Uterus (tissue), 4 donors: ENCODE results near the gene KLRF2. TPM values are rescaled to one million over a fixed set of nuclear protein-coding genes. Genes with fewer than 3 reads are reported as not detected.

Experiments
- DNase-seq, 2 donors: peaks; one replicate each; pipeline ENCODE4 v3.0.0-alpha.2; 2019 to 2020
- H3K27ac ChIP-seq, 2 donors: fragments of 200-600 bp; sonication (generic); 1 replicate in 1 of 2; 2 replicates in 1 of 2; pipeline ENCODE4 v1.5.1; 2016 to 2018
- H3K27me3 ChIP-seq, 2 donors: fragments of 200-600 bp; sonication (generic); one replicate each; pipeline ENCODE4 v1.5.1; 2018 to 2019; ENCODE audit warnings: control low read depth in 1 of 2
- H3K36me3 ChIP-seq, 2 donors: fragments of 200-600 bp; sonication (generic); one replicate each; pipeline ENCODE4 v1.5.1; 2019; ENCODE audit warnings: control low read depth in 1 of 2
- H3K4me1 ChIP-seq, 2 donors: fragments of 200-600 bp; sonication (generic); one replicate each; pipeline ENCODE4 v1.5.1; 2018 to 2019; ENCODE audit warnings: control low read depth in 1 of 2
- H3K4me3 ChIP-seq, 2 donors: fragments of 200-600 bp; sonication (generic); 1 replicate in 1 of 2; 2 replicates in 1 of 2; pipeline ENCODE4 v1.5.1; 2018 to 2019; ENCODE audit warnings: mild to moderate bottlenecking in 1 of 2
- H3K9me3 ChIP-seq, 2 donors: fragments of 200-600 bp; sonication (generic); one replicate each; pipeline ENCODE4 v1.5.1; 2019; ENCODE audit warnings: control low read depth in 1 of 2
- POLR2A ChIP-seq, 2 donors: fragments of 450-650 bp; IDR thresholded peaks; one replicate each; pipeline ENCODE4 v1.6.1; 2016; ENCODE audit warnings: antibody characterized with exemption in 2 of 2, mild to moderate bottlenecking in 1 of 2, moderate library complexity in 1 of 2
- intact Hi-C: fragments of 100-400 bp; cut with DNase I; formaldehyde crosslinking; loops from one replicate; pipeline ENCODE4 v1.15.1; 2023; ENCODE audit warnings: low total_unique reads
- total RNA-seq, 4 donors: library from RNA; depleted of rRNA in 3 of 4; stranded (reverse); fragments of >200 nt in 3 of 4; gene quantifications; one replicate each; pipeline versions ENCODE4 v1.1.0 to v1.2.4, GENCODE V29; 2014 to 2023
- TF ChIP-seq, protein P1 (sequence below), 4 experiments: fragments of 200-600 bp in 2 of 4; fragments of 450-650 bp in 2 of 4; sonication (generic) in 2 of 4; IDR thresholded peaks; one replicate each; pipeline ENCODE4 v1.5.1; 2016 to 2019; ENCODE audit warnings: antibody characterized with exemption in 4 of 4, mild to moderate bottlenecking in 2 of 4, moderate library complexity in 1 of 4
- donor health status: DM: yes; HTN: yes; CAD: no.

KLRF2 gene
- total RNA-seq, 4 donors from 2014 or later: not detected

DNA sequence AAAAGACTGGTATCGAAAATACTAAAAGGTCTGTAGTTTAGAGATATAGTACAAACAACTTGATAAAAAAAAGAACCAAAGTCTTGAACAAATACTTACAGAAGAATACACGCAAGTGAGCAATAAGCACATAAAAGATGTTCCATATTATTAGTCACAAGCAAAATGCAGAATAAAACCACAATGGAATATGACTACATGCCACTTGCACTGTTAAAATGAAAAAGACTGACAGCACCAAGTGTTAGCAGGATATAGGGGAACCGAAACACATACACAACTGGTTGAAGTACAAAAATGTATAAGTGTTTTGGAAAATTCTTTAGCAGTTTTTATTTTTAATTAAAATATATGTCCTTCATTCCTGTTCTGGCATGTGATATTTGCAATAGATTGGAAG, 47.3 kb downstream of the KLRF2 start:
- H3K9me3 ChIP-seq: no peaks in the 10 kb centered on the region
- H3K36me3 ChIP-seq: no peaks in the 10 kb centered on the region
- H3K4me3 ChIP-seq: no peak overlapping the region
- DNase-seq: no peak
- H3K4me1 ChIP-seq: no peaks in the 10 kb centered on the region
- H3K27ac ChIP-seq: no peak overlapping the region
- TF ChIP-seq, protein P1, sequence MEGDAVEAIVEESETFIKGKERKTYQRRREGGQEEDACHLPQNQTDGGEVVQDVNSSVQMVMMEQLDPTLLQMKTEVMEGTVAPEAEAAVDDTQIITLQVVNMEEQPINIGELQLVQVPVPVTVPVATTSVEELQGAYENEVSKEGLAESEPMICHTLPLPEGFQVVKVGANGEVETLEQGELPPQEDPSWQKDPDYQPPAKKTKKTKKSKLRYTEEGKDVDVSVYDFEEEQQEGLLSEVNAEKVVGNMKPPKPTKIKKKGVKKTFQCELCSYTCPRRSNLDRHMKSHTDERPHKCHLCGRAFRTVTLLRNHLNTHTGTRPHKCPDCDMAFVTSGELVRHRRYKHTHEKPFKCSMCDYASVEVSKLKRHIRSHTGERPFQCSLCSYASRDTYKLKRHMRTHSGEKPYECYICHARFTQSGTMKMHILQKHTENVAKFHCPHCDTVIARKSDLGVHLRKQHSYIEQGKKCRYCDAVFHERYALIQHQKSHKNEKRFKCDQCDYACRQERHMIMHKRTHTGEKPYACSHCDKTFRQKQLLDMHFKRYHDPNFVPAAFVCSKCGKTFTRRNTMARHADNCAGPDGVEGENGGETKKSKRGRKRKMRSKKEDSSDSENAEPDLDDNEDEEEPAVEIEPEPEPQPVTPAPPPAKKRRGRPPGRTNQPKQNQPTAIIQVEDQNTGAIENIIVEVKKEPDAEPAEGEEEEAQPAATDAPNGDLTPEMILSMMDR (IDR thresholded peaks at IDR 0.05): no peak
- no peak for TF ChIP-seq POLR2A (IDR thresholded peaks at IDR 0.05)
- intact Hi-C loops: loop anchor here (10.0 kb wide), 1 partner anchor 114 kb away; no protein-coding TSS in a partner anchor
- H3K27me3 ChIP-seq: no peaks in the 10 kb centered on the region

DNA sequence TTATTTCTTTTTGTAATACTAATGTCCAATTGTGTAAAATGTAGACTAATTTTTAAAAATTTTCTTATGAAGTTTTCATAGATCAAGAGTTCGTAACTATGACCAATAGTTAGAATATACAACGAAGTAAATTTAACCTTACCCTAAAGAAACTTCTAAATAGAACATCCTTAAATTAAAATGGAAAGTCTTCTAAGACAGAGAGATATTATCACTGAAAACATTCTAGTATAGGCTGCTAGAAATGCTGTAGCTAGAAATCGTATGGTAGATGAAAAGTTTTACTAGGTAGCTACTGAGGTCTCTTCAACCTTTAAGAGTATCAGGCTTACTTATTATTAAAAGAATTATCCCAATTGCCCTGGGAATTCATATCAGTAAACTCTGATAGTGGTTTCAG, 50.0 kb downstream of the KLRF2 start:
- Histone ChIP-seq H3K4me3 (no peak overlapping the region), H3K27ac (no peak overlapping the region), H3K27me3 (no peaks in the 10 kb centered on the region), H3K4me1 (no peaks in the 10 kb centered on the region), H3K9me3 (no peaks in the 10 kb centered on the region), H3K36me3 (no peaks in the 10 kb centered on the region)
- intact Hi-C loops: no loop called here
- no peak for DNase-seq
- TF ChIP-seq POLR2A (IDR thresholded peaks at IDR 0.05): no peak
- TF ChIP-seq, protein P1 (IDR thresholded peaks at IDR 0.05): no peak

DNA sequence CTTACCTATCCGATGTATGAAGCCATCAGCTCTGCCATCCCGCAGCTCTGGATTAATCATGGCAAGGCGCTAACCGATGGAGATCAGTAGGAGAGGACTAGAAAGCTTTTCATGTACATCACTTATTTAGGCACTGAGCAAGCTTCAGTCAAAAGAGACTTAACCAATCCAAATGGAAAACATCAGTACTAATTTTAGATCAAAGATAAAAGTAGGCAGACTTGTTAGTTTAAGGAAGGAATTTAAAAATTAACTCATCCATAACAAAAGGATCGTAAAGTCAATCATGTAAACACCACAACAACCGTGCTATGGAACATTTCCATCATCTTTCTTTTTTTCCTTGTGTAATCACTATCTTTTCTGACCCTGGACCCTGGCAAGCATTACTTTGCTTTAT, 51.0 kb downstream of the KLRF2 start, which contains the start of gene CLEC2A:
CLEC2A (minus strand) TSS at position 101 of the 400 bp plus-strand sequence; CDS start at position 60, 41 bp downstream.
- TF ChIP-seq, protein P1 (IDR thresholded peaks at IDR 0.05): no peak
- no peak for TF ChIP-seq POLR2A (IDR thresholded peaks at IDR 0.05)
- Histone ChIP-seq H3K9me3 (no peaks in the 10 kb centered on the region), H3K36me3 (no peaks in the 10 kb centered on the region), H3K4me3 (no peak within 1 kb of the TSS), H3K27me3 (no peaks in the 10 kb centered on the region), H3K27ac (no peak within 1 kb of the TSS), H3K4me1 (no peaks in the 10 kb centered on the region)
- intact Hi-C loops: no loop called here
- DNase-seq: no peak

DNA sequence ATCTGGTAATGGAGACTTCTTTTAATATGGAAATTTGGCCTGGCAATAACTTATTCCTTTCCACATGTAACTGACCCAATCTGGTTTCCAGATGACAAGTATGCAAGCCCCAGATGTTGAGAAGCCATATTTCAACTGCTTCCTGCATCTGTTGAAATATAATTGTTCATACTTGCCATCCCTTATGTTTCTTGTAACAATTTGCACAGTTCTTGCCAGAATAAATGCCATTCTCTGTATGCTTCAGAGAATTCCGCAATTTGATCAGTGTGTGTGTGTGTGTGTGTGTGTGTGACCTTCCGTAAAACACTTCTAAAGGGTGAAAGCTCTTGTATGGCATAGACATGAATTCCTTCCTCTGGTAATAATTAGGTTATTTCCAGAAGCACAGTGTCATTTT, 52.7 kb downstream of the KLRF2 start:
- no peak overlapping the region for H3K27ac ChIP-seq
- DNase-seq: no peak
- intact Hi-C loops: no loop called here
- H3K4me3 ChIP-seq: no peak overlapping the region
- no peaks in the 10 kb centered on the region for H3K27me3 ChIP-seq
- no peaks in the 10 kb centered on the region for H3K4me1 ChIP-seq
- no peaks in the 10 kb centered on the region for H3K9me3 ChIP-seq
- no peak for TF ChIP-seq POLR2A (IDR thresholded peaks at IDR 0.05)
- TF ChIP-seq, protein P1 (IDR thresholded peaks at IDR 0.05): no peak
- H3K36me3 ChIP-seq: no peaks in the 10 kb centered on the region

DNA sequence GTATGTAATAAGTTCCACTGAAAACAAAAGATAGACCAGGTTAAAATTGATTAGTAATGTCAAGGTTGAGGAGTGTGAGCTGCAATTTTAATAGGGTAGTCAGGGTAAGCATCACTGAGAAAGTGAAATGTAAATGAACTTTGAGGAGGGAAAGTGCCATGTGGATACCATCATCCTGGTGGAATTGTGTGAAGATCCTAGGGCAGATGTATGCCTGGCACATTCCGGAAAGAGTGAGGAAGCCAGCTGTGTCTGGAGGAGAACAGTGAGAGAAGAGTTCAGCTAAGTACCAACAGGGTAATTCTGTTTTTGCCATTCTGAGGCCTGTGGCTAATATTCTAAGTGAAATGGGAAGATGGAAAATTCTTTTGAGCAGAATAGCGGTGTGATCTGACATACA, 53.7 kb downstream of the KLRF2 start:
- intact Hi-C loops: no loop called here
- no peak overlapping the region for H3K27ac ChIP-seq
- no peaks in the 10 kb centered on the region for H3K9me3 ChIP-seq
- no peak overlapping the region for H3K4me3 ChIP-seq
- DNase-seq: no peak
- H3K36me3 ChIP-seq: no peaks in the 10 kb centered on the region
- no peaks in the 10 kb centered on the region for H3K4me1 ChIP-seq
- no peaks in the 10 kb centered on the region for H3K27me3 ChIP-seq
- TF ChIP-seq POLR2A (IDR thresholded peaks at IDR 0.05): no peak
- TF ChIP-seq, protein P1 (IDR thresholded peaks at IDR 0.05): no peak
